Measurements from ENCODE around the gene LATS2. TPM values are rescaled to one million over a fixed set of nuclear protein-coding genes. Genes with fewer than 3 reads are reported as not detected.
"Not testable (repeated sequence)": the region's sequence is repeated elsewhere in the genome, so short reads cannot be mapped to it uniquely, and the experiment has no call there.

LATS2 gene
- total RNA-seq, 1 experiment from 2014 or later, result 18.8 TPM

DNA sequence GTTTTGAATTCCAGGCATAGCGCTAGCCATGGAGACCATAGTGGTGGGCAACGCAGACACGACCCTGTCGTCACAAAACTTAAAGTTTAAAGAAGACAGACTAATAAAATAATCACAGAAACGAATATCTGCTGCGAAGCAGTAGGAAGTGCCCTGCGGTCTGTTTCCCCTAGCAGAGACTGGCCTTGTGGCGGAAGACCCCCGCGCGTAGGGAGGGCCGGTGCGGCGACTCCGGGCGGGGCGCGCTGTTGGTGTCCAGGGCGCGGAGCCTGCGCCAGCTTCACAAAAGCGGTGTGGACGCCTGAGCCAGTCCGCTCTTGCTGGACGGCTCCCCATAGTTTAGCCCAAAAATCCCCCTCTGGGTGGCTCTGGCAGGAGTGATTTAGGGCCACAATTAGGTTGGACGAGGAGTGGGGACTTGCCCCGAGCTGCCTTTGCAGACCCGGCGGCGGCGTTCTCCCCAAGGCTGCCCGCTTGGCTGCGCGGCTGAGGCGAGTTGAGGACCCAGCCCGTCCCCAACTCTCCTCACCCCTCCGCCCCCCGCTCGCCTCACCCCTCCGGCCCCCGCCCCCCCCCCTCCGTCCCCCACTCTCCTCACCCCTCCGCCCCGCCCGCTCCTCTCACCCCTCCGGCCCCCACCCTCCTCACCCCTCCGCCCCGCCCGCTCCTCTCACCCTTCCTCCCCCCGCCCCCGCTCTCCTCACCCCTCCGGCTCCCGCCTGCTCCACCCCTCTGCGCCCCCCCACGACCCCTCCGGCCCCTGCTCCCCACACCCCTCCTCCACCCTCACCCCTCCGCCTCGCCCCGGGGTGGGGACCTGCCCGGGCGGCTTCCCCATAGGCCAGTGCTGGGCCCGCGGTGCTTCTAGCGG, 14.2 kb upstream of the LATS2 start:
- no peak for DNase-seq (ENCODE audit: low read depth)

DNA sequence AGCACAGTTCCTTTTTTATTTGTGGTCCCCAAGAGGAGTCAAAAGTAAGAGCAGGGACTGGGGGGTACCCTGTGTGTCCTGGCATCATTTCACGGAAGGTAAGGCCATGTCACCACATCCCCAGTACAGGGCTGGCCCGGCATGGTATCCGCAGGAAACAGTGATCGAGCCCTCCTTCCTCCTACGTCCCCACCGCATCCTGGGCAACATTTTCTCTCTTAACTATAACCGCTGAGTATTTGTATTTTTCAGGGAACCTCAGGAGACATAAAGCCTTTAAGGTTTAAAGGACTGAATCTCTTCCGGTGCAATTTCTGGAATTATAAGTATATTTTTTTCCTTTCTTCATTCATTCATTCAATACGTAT, 13.6 kb upstream of the LATS2 start:
- DNase-seq (ENCODE audit: low read depth), result no peak

DNA sequence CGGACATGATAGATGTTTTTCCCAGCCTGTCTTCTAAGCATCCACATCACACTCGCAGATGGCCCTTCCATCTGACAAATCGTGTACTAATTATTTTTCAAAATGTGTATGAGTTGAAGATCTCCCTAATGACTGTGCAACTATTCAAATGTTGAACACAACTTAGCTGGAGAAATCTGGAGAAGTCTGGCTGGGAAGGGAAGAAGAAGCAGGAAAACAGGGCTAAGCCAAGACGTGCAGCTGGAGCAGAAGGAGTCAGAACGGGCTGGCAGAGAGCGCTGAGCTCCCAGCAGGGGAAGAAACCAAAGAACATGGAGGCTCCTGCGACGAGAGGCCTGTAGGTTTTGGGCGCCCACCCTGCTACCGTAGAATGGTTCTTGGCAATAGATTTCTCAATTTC, 13.2 kb upstream of the LATS2 start:
- no peak for DNase-seq (ENCODE audit: low read depth)

DNA sequence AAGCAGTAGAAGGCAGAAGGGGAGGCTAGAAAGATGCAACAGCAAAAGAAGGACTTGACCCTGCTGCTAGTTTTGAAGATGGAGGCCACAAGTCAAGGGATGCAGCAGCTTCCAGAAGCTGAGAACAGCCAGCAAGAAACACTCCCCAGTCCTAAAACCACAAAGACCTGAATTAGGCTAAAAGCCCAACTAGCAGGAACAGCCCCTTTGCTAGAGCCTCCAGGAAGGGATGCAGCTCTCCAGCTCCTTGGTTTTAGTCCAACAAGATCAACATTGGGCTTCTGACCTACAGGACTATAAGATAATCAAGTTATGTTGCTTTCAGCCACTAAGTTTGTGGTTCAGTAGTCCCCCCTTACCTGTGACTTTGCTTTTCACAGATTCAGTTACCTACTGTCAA, 10.5 kb upstream of the LATS2 start:
- DNase-seq (ENCODE audit: low read depth), result no peak

DNA sequence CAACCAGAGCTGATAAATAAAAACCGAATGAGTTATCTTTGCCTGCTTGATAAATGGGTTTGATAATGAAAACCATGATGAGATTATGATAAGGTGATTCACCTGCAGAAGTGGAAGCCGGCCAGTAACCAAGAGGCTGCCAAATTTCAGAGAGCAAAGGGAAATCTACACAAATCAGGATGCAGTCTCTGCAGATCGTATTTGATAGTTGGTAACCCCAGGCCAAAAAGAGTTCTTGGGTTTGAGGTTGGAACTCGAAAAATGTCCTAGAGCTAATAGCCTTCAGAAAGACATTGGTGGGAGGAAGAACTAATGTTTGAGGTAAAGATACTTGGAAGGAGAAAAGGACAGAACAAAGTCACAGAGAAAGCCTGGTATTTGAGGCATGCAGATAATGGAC, 9.6 kb upstream of the LATS2 start:
- DNase-seq (ENCODE audit: low read depth), result no peak

DNA sequence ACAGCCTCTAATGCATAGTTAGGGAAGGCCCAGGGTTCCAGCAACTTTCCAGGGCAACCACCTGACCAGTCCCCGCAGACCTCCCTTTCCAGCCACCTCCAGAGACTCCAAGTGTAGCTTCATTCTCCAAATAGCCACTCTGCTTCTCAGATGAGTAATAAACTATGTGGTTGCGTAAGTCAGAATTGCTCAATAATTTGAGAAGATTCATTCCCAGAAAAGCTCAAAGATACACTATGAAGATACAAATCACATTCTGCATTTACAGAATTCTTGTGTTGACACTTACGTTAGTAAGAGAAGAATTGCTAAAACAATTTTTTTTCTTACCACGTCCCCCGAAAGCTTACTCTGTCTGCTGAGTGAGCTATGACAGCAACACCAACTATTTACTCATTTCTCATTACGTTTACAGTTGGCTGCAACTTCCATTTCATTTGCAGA, 8.2 kb upstream of the LATS2 start:
- peak; percentile 94 for DNase-seq (ENCODE audit: low read depth)

DNA sequence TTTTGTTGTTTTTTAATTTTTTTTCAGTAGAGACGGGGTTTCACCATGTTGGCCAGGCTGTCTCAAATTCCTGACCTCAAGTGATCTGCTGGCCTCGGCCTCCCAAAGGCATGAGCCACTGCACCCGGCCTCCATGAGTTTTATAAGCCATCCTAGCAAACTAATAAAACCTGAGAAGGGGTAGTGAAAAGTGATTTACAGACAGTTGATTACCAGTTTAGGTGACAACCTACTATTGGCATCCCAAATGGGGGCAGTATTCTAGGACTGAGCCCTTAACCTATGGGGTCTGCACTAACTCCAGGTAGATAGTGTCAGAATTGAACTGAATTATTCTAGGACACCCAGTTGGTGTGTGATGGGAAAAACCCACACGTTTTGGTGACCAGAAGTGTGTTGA, 6.5 kb upstream of the LATS2 start:
- DNase-seq (ENCODE audit: low read depth), result no peak

DNA sequence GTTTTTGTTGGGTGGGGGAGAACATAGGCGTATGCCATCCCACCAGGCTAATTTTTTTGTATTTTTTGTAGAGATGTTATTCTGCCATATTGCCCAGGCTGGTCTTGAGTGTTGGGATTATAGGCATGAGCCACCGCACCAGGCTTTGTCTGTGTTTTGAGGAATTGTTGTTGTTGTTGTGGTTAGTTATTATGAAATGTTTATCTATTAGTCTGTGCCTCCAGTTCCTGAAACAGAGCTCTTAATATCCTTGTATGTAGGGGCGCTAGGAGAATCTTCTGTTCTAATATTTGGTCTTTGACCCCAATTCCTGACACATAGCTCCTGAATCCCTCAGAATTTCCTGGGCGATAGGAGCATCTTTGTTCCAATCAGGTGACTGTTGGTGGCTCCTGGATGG, 5.6 kb upstream of the LATS2 start:
- DNase-seq (ENCODE audit: low read depth), result no peak

DNA sequence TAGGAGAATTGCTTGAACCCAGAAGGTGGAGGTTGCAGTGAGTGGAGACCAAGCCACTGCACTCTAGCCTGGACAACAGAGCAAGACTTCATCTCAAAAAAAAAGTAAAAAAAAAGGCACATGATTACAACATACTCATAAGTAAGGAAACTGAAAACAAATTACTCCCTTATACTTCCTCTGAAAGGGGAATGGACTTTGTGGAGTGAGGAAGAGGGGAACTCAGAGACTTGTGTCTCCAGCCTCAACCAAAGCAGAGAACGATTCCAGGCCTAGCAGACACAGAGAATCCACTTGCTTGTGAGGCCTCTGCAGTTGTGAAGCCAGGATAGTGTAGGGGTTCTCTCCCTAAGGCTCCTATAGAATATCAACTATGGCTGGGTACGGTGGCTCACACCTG, 4.3 kb upstream of the LATS2 start:
- DNase-seq (ENCODE audit: low read depth), result no peak

DNA sequence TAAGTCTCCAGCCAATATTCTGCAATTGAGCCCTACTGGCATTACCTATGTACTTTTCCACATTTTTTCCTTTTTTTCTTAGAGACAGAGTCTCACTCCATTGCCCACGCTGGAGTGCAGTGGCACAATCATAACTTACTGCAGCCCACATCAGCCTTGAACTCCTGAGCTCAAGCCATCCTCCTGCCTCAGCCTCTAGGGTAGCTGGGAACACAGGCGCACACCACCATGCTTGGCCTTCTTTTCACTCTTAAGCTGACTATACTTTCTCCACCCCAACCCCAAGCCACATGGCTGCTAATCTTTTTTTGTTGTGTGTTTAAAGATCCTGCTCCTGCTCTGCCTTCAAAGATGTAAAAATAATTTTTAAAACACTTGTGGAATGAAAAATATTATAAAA, 1.6 kb upstream of the LATS2 start:
- DNase-seq (ENCODE audit: low read depth), result no peak

DNA sequence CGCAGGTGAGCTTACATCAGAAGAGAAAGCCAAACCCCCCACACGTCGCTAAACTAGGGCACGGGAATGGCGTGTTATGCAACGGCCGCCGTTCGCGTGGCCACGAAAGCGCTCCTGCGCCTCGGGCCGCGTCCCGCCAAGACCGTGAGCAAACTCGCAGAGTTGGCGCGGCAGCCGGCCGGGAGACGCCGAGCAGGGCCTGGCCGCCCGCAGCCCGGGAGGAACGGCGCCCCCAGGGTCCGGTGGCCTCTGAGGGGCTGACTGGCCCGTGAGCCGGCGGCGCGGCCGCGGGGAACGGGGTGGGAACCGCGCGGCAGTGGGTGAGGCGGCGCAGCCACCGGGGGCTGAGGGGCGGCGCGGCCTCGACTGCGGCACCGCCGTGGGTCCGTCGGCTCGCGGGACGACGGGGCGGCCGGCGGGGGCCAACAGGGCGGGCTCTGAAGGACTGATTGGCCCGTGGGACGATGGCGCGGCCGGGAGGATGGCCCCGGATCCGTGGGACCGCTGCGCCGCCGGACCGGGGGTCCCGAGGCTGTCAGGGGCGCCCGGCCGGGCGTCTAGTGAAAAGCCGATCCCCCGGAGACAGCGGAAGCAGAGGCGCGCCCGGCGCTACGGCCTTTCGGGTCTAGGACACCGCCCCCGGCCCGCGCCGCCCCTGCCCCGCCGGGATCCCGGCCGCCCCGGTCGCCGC, 903 bp downstream of the LATS2 start:
- peak; percentile 34 for DNase-seq (ENCODE audit: low read depth)

DNA sequence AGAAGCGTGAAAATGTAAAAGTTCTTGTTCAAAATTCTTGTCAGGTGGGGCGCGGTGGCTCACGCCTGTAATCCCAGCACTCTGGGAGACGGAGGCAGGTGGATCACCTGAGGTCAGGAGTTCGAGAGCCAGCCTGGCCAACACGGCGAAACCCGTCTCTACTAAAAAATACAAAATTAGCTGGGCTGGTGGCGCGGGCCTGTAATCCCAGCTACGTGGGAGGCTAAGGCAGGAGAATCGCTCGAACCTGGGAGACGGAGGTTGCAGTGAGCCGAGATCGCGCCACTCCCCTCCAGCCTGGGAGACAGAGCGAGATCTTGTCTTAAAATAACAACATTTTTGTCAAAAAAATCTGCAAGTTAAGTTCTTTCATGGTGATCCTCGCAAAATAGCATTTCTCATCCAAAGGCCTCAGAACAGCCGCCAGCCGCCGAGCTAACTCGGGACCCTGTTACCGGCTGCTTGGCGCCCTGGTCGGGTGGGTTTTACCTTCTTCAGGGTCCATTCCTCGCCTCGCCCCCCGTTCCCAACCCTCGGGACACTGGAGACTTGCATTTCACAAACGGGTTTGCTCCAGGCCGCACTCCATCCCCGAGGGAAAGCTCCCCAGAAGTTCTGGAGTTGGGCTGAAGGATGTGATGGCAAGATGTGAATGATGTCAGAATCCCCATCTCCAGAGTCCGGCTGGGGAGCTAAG, 1.6 kb downstream of the LATS2 start:
- DNase-seq (ENCODE audit: low read depth), result no peak

DNA sequence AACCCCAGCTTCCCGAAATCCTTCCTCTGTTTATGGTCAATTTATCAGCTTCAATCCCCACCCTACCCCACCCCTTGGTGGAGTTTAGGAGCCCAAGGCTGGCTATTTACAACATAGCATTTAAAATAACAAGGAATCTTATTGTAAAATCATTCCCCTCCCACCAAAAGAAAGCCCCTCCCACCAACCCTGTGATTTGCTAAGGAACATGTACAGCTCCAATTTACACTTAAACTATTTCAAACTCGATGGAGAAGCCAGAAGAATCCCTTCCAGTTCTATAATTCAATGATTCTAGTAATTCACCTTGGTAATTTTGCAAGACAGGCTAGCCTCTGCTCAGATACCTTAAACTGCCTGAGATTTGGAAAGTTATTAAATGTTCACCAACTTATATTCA, 3.0 kb downstream of the LATS2 start:
- peak; percentile 21 for DNase-seq (ENCODE audit: low read depth)

DNA sequence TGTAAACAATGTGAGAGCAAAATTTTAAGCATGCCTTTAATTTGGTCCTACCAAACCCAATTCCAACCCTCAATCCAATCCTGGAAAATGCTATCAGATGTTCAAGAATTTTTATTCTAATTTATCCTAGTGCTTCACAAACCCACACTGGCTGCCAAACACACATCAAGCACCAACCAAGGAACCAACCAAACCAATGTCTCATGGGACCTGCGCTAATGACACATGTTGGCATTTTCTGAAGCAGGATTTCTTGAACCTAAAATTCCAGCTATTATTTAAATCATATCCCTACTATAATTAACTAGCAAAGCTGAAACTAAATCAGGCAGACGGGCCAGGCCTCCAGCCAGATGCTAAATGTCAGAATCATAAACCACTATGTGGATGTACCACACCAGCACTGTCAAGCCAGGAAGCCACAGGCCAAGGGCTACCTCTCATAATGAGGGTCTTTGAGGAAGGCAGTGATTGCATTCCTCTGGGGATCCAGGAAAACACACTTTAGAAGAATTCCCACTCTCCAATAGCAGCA, 5.8 kb downstream of the LATS2 start:
- DNase-seq (ENCODE audit: low read depth), result peak; percentile 56

DNA sequence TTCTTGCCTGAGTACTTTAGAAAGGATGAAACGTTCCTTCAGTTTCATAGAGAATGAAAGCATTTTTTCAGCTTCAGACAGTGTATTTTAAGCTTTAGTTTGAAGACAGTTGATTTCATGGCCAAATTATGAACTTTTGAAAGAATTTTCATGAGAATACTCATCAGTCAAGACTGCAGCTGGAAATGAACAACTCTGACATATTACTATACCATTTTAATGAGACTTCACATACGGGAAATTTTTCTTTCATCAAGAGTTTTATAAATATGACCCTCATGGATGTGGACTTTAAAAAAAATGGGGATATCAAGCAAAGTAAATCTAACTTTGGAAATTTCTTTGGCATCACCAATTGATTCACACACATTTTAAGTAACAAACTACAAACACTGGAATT, 6.4 kb downstream of the LATS2 start:
- no peak for DNase-seq (ENCODE audit: low read depth)

DNA sequence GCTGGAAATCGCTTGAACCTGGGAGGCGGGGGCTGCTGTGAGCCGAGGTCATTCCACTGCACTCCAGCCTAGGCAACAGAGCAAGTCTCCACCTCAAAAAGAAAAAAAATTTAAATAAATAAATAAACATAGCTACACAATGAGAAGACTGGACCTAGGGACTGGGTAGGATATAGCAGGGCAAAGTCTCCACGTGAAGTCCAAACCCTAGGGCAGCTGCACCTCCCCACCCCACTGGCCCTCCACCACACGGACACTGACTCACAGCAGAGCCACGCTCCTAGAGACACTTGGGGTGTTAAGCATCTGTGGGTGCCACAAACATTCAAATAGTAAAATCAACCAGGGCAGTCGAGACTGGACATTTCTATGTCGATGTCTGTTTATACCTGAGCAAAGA, 7.1 kb downstream of the LATS2 start:
- DNase-seq (ENCODE audit: low read depth), result peak; percentile 74

DNA sequence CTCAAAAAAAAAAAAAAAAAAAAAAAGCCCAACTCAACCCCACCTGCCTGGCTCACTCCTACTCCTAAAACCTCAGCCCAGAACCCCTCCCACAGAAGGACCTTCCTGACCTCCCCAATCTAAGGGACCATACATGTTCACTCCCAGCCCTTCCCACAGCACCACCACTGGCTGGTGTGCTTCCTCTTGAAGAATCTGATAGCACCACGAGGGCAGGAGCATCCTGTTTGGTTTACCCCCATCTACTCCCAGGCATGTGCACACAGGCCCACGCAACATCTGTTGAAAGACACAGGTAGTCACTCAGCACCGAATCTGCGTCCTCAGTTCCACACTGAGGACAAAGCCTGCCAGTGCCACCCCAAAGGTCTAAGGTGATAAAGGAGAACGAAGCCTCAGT, 8.2 kb downstream of the LATS2 start:
- DNase-seq (ENCODE audit: low read depth), result no peak

DNA sequence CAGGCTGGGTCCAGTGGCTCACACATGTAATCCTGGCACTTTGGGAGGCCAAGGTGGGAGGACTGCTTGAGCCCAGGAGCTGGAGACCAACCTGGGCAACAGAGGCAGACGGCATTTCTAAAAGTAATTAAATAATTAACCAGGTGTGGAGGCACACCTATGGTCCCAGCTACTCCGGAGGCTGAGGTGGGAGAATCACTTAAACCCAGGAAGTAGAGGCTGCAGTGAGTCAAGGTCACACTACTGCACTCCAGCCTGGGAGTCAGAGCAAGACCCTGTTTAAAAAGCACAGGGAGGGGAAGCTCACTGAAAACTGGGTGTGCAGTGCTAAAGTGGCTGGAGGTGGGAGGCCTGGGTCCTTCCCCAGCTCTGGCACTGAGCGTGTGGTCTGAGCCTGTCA, 9.7 kb downstream of the LATS2 start:
- DNase-seq (ENCODE audit: low read depth), result no peak

DNA sequence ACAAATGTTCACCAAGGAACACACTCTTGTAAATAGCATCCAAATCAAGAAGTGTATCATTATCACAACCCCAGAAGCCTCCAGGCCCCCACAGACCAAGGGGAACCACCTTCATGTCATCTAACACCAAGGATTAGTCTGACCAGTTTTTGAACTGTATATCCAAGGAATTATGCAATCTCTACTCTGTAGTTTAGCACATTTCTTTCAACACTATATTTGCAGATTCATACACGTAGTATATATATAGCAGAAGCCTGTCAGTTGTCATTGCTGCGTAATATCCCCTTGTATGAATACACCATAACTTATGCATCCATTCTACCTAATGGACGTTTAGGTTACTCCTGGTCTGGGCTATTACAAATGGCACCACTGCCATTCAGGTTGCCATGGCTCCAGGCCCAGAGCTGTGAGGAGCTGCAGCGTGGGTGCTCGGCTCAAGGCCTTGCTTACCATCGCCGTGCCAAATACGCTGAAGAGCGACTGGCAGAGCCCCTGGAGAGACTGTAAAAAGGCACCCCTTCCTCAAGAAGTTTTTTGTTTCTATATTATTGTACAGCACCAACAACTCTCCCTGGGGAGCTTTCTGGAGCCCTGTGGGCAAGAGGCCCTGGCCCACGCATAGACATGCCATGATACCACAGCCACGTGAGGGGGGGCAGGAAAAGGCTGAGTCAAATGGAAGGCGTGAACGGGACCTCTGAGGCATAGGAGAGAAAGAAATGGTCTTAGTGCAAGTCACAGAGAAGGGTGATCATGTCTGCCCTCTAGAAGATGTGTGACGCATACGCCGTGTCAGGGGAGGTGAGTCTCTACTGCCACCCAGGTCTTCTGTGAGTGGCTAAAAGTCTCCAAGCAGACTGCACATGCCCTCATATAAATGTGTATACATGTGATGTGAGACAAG, 10.8 kb downstream of the LATS2 start:
- DNase-seq (ENCODE audit: low read depth), result no peak

DNA sequence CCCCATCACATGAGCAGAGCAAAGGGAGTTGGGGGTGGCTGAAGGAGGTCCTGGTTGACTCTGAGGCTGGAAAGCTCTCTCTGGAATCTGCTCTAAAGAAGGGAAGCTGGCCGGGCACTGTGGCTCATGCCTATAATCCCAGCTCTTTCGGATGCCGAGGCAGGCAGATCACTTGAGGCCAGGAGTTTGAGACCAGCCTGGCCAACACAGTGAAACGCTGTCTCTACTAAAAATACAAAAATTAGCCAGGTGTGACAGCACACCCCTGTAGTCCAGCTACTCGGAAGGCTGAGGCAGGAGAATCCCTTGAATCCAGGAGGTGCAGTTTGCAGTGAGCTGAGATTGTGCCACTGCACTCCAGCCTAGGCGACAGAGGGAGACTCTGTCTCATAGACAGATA, 11.7 kb downstream of the LATS2 start:
- DNase-seq (ENCODE audit: low read depth), result not testable (repeated sequence)

Data from LHCN-M2 (cell line).